Measurements from ENCODE around the gene ABHD15. TPM values are rescaled to one million over a fixed set of nuclear protein-coding genes. Genes with fewer than 3 reads are reported as not detected.

The ABHD15 gene
- total RNA-seq, 1 experiment from 2014 or later = 8.2 TPM

- TF ChIP-seq SP1 (IDR thresholded peaks at IDR 0.05; ENCODE audit: low read depth) (no peak), EZH2 (IDR thresholded peaks at IDR 0.05) (no peak), ELF1 (IDR thresholded peaks at IDR 0.05; ENCODE audit: borderline replicate concordance, low read depth) (no peak), CEBPB (IDR thresholded peaks at IDR 0.05; ENCODE audit: low read depth) (no peak), YY1 (IDR thresholded peaks at IDR 0.05; ENCODE audit: extremely low read depth, insufficient replicate concordance, low read depth, low read length) (no peak), MAX (IDR thresholded peaks at IDR 0.05) (no peak), FOSL1 (IDR thresholded peaks at IDR 0.05; ENCODE audit: low read depth) (no peak)
These were observed 29.3 kb upstream of the ABHD15 start (continued) for GRCh38 chr17:29595943-29596774.

GRCh38 chr17:29595107-29595942 is 28.5 kb upstream of the ABHD15 start:
- no peaks in the 10 kb centered on the region for H3K9me3 ChIP-seq (ENCODE audit: control insufficient read depth in 1 of 2, insufficient read depth in 1 of 2, low read depth in 1 of 2, low read length in 2 of 2)
- ChIA-PET RAD21 (ENCODE audit: low non-redundant PET in 1 of 2, low total read pairs in 2 of 2, uncharacterized antibody in 2 of 2, unreplicated experiment in 2 of 2) (no interaction called here), POLR2A (no interaction called here), CTCF (no interaction called here)
- TF ChIP-seq CBX3 (IDR thresholded peaks at IDR 0.05; ENCODE audit: low read depth) = no peak
- TF ChIP-seq SRF (IDR thresholded peaks at IDR 0.05; ENCODE audit: low read depth) = no peak
- TF ChIP-seq CTCF (IDR thresholded peaks at IDR 0.05 in 2 of 3, conservative IDR thresholded peaks at IDR 0.05 in 1 of 3; ENCODE audit: borderline replicate concordance in 1 of 3, insufficient read depth in 1 of 3, low read depth in 2 of 3, low read length in 2 of 3) = no peak
- no peak for TF ChIP-seq RAD21 (IDR thresholded peaks at IDR 0.05; ENCODE audit: low read depth)
- no peak for TF ChIP-seq SP1 (IDR thresholded peaks at IDR 0.05; ENCODE audit: low read depth)
- no peak for TF ChIP-seq MAX (IDR thresholded peaks at IDR 0.05)
- no peak for TF ChIP-seq ZNF274 (IDR thresholded peaks at IDR 0.05; ENCODE audit: low read depth, low read length)
- no TSS peak for BruUV-seq (replicated peaks)
- no peaks in the 10 kb centered on the region for H3K9me2 ChIP-seq (ENCODE audit: insufficient read depth)
- H3K27ac ChIP-seq (ENCODE audit: low read depth, low read length) = no peak overlapping the region
- peak overlapping the region in 1 of 2 experiments; percentile 68; a peak in 1 of 4 replicates for H3K4me3 ChIP-seq (replicated peaks in 1 of 2; ENCODE audit: low read depth in 1 of 2, low read length in 2 of 2)
- no peaks in the 10 kb centered on the region for H3K36me3 ChIP-seq (ENCODE audit: control insufficient read depth in 1 of 2, insufficient read depth in 2 of 2, low read length in 2 of 2)
- no peaks in the 10 kb centered on the region for H3K27me3 ChIP-seq (ENCODE audit: insufficient read depth, low read length)
- H2AFZ ChIP-seq (ENCODE audit: low read depth, low read length, poor library complexity, severe bottlenecking) = no peak overlapping the region
- peaks cover 47% of the 10 kb centered on the region for H3K79me2 ChIP-seq (ENCODE audit: insufficient read depth, low read length)
- H3K4me1 ChIP-seq (ENCODE audit: control insufficient read depth in 1 of 2, insufficient read depth in 2 of 2, low read length in 2 of 2) = peaks cover 28 to 50% of the 10 kb centered on the region in 2 experiments
- H3K4me2 ChIP-seq (ENCODE audit: low read length) = peak overlapping the region; percentile 82
- ATAC-seq = no peak
- intact Hi-C loops (cut with micrococcal nuclease) = loop anchor here (10.0 kb wide), 1 partner anchor 451 kb away; no protein-coding TSS in a partner anchor
- DNase-seq (ENCODE audit: low read depth, low spot score) = no peak
- no peaks in the 10 kb centered on the region for H4K20me1 ChIP-seq (ENCODE audit: insufficient read depth)
- no peak overlapping the region for H3K9ac ChIP-seq (ENCODE audit: low read length)

Data from HCT116 (cell line).